OCI-LY3 (cell line): ENCODE results near the gene PCDH15.

Experiments used
- H2AFZ ChIP-seq: fragments of 200-600, 300-600 bp; shearing (Covaris generic); 2 replicates; pipeline ENCODE4 v1.6.0; 2014; ENCODE audit warnings: antibody characterized with exemption, low read depth, low read length
- H3K27ac ChIP-seq: fragments of 200-600, 300-600 bp; sonication (generic); 2 replicates; pipeline ENCODE4 v1.5.1; 2014; ENCODE audit warnings: mild to moderate bottlenecking, low read length, moderate library complexity, mixed read lengths
- H3K27me3 ChIP-seq: fragments of 200-600, 300-600 bp; sonication (generic); 2 replicates; pipeline ENCODE4 v1.6.1; 2014; ENCODE audit warnings: low read depth, low read length, mixed read lengths
- H3K36me3 ChIP-seq: fragments of 200-600, 300-600 bp; sonication (generic); replicated peaks from 2 replicates; pipeline ENCODE3; 2014; ENCODE audit warnings: low read depth, low read length, mixed read lengths
- H3K4me1 ChIP-seq: fragments of 300-600, 200-600 bp; sonication (generic); 2 replicates; pipeline ENCODE4 v1.6.1; 2014; ENCODE audit warnings: low read length, mixed read lengths
- H3K4me2 ChIP-seq: fragments of 200-600, 300-600 bp; sonication (generic); 2 replicates; pipeline ENCODE4 v1.6.1; 2014; ENCODE audit warnings: low read length, mixed read lengths
- H3K4me3 ChIP-seq: fragments of 300-600, 200-600 bp; sonication (generic); 2 replicates; pipeline ENCODE4 v1.5.1; 2014; ENCODE audit warnings: antibody characterized with exemption, mild to moderate bottlenecking, low read length, moderate library complexity
- H3K79me2 ChIP-seq: fragments of 300-600, 200-600 bp; shearing (Covaris generic); 2 replicates; pipeline ENCODE4 v1.6.1; 2014; ENCODE audit warnings: mild to moderate bottlenecking, low read length, mixed read lengths
- H3K9ac ChIP-seq: fragments of 300-600, 200-600 bp; shearing (Covaris generic); 2 replicates; pipeline ENCODE4 v1.6.0; 2014; ENCODE audit warnings: mild to moderate bottlenecking, low read length, moderate library complexity
- H3K9me3 ChIP-seq: fragments of 200-600, 300-600 bp; shearing (Covaris generic); 2 replicates; pipeline ENCODE4 v1.6.1; 2014; ENCODE audit warnings: low read length, mixed read lengths; ENCODE audit not compliant: insufficient read depth
- H4K20me1 ChIP-seq: fragments of 200-600, 300-600 bp; sonication (generic); 2 replicates; pipeline ENCODE4 v1.6.1; 2016; ENCODE audit warnings: low read length, mixed read lengths; ENCODE audit not compliant: insufficient read depth
- EZH2phosphoT487 ChIP-seq: fragments of 200-600 bp; shearing (Covaris generic); IDR thresholded peaks from 2 replicates; pipeline ENCODE4 v1.6.1; 2018; ENCODE audit warnings: antibody characterized with exemption, mixed run types, low read depth
- TF ChIP-seq, protein P1 (sequence below): fragments of 200-600, 300-600 bp; sonication (generic); IDR thresholded peaks from 2 replicates; pipeline ENCODE4 v1.5.1; 2014; ENCODE audit warnings: antibody characterized with exemption, low read length, low read depth

Gene PCDH15

DNA sequence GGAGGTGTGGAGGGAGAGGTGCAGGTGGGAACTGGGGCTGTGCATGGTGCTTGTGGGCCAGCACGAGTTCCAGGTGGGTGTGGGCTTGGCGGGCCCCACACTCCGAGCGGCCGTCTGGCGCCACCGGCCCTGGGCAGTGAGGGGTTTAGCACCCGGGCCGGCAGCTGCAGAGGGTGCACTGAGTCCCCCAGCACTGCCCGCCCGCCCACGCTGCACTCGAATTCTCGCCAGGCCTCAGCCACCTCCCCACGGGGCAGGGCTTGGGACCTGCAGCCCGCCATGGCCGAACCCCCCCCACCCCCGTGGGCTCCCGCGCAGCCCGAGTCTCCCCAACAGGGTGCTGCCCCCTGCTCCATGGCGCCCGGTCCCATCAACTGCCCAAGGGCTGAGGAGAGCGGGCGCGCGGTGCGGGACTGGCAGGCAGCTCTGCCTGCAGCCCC is 810.2 kb downstream of the PCDH15 start:
- H3K79me2 ChIP-seq, result no peaks in the 10 kb centered on the region
- no peak overlapping the region for H2AFZ ChIP-seq
- no peaks in the 10 kb centered on the region for H3K4me1 ChIP-seq
- TF ChIP-seq, protein P1, sequence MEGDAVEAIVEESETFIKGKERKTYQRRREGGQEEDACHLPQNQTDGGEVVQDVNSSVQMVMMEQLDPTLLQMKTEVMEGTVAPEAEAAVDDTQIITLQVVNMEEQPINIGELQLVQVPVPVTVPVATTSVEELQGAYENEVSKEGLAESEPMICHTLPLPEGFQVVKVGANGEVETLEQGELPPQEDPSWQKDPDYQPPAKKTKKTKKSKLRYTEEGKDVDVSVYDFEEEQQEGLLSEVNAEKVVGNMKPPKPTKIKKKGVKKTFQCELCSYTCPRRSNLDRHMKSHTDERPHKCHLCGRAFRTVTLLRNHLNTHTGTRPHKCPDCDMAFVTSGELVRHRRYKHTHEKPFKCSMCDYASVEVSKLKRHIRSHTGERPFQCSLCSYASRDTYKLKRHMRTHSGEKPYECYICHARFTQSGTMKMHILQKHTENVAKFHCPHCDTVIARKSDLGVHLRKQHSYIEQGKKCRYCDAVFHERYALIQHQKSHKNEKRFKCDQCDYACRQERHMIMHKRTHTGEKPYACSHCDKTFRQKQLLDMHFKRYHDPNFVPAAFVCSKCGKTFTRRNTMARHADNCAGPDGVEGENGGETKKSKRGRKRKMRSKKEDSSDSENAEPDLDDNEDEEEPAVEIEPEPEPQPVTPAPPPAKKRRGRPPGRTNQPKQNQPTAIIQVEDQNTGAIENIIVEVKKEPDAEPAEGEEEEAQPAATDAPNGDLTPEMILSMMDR, result no peak
- TF ChIP-seq EZH2phosphoT487, result no peak
- H3K4me2 ChIP-seq, result no peak overlapping the region
- H4K20me1 ChIP-seq, result no peaks in the 10 kb centered on the region
- no peak overlapping the region for H3K4me3 ChIP-seq
- H3K9me3 ChIP-seq, result no peaks in the 10 kb centered on the region
- no peak overlapping the region for H3K27ac ChIP-seq
- H3K36me3 ChIP-seq, result no peaks in the 10 kb centered on the region
- H3K9ac ChIP-seq, result no peak overlapping the region
- H3K27me3 ChIP-seq, result no peaks in the 10 kb centered on the region

DNA sequence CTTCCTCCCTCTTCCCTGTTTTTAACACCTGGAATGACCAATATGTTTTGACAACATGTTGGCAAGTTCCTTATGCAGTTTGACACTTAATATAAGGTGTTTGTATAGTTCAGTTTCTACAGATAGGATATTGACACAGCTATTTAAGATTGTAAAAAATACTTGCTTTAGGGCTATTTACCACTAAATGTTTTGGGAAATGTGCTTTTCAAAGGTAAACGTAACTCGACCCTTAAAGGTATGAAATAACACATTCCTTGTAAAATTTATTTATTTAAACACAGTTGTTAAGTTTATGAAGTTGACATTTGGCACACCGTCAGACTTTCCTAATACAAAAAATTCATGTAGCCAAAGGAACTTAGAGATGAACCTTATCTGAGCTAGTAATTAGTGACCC is 817.6 kb downstream of the PCDH15 start:
- TF ChIP-seq EZH2phosphoT487, result no peak
- TF ChIP-seq, protein P1, result no peak
- Histone ChIP-seq H3K4me2 (no peak overlapping the region), H3K4me1 (no peaks in the 10 kb centered on the region), H3K4me3 (no peak overlapping the region), H3K9ac (no peak overlapping the region), H3K36me3 (no peaks in the 10 kb centered on the region), H4K20me1 (no peaks in the 10 kb centered on the region), H3K9me3 (no peaks in the 10 kb centered on the region), H3K79me2 (no peaks in the 10 kb centered on the region), H3K27ac (no peak overlapping the region), H3K27me3 (no peaks in the 10 kb centered on the region), H2AFZ (no peak overlapping the region)

DNA sequence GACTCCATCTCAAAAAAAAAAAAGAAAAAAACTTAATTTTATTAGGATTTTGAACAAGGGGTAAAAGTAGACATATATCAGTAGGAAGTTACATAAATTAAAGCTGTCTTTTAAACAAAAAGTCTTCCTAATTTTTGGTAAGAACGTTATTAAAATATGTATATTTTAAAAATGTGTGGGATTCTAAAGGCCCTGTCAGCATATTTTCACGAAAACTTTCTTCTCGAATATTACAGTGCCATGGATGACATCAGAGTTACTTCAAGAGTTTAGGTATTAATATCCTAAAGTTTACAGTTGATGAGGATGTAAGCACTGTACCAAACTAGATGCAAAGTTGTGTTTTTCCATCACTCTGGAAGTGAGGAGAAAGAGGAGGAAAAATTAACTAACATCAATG is 820.8 kb downstream of the PCDH15 start:
- no peak overlapping the region for H2AFZ ChIP-seq
- H3K36me3 ChIP-seq, result no peaks in the 10 kb centered on the region
- H3K4me1 ChIP-seq, result no peaks in the 10 kb centered on the region
- H3K27ac ChIP-seq, result no peak overlapping the region
- H3K4me3 ChIP-seq, result no peak overlapping the region
- H3K9me3 ChIP-seq, result no peaks in the 10 kb centered on the region
- no peaks in the 10 kb centered on the region for H3K79me2 ChIP-seq
- H4K20me1 ChIP-seq, result no peaks in the 10 kb centered on the region
- H3K27me3 ChIP-seq, result no peaks in the 10 kb centered on the region
- H3K9ac ChIP-seq, result no peak overlapping the region
- TF ChIP-seq, protein P1, result no peak
- no peak for TF ChIP-seq EZH2phosphoT487
- H3K4me2 ChIP-seq, result no peak overlapping the region

GRCh38 chr10:53978301-53978700 is 822.7 kb downstream of the PCDH15 start:
- Histone ChIP-seq H3K27ac (no peak overlapping the region), H3K36me3 (no peaks in the 10 kb centered on the region), H4K20me1 (no peaks in the 10 kb centered on the region), H3K9ac (no peak overlapping the region), H3K79me2 (no peaks in the 10 kb centered on the region), H3K9me3 (no peaks in the 10 kb centered on the region), H3K4me1 (no peaks in the 10 kb centered on the region), H3K4me2 (no peak overlapping the region), H3K4me3 (no peak overlapping the region), H2AFZ (no peak overlapping the region), H3K27me3 (no peaks in the 10 kb centered on the region)
- TF ChIP-seq EZH2phosphoT487, result no peak
- TF ChIP-seq, protein P1, result no peak
